Osteoblast (primary cell): Measurements from ENCODE around the gene FHL2. TPM values are rescaled to one million over a fixed set of nuclear protein-coding genes. Genes with fewer than 3 reads are reported as not detected.
A peak's percentile ranks its signal among the peaks of the same experiment; 100 is the strongest.

Experiments
- DNase-seq: peaks from one replicate; pipeline ENCODE4 v3.0.0; 2011; ENCODE audit warnings: low spot score, mixed read lengths; ENCODE audit not compliant: insufficient read length; ENCODE audit errors: missing footprints
- H2AFZ ChIP-seq: 2 replicates; pipeline ENCODE4 v1.6.0; 2011; ENCODE audit warnings: mild to moderate bottlenecking, low read length
- H3K27ac ChIP-seq: 2 replicates; pipeline ENCODE4 v1.5.1; 2011; ENCODE audit warnings: mild to moderate bottlenecking, low read depth, low read length, moderate library complexity
- H3K27me3 ChIP-seq: 2 replicates; pipeline ENCODE4 v1.6.0; 2012; ENCODE audit warnings: mild to moderate bottlenecking, control low read depth, inconsistent platforms, low read length, moderate library complexity; ENCODE audit not compliant: insufficient read depth
- H3K36me3 ChIP-seq: 2 replicates; pipeline ENCODE4 v1.5.1; 2011; ENCODE audit warnings: mild to moderate bottlenecking, low read length, control low read depth, moderate library complexity; ENCODE audit not compliant: insufficient read depth
- H3K4me1 ChIP-seq: 2 replicates; pipeline ENCODE4 v1.5.1; 2011; ENCODE audit warnings: mild to moderate bottlenecking, low read length, control low read depth, moderate library complexity; ENCODE audit not compliant: insufficient read depth
- H3K4me2 ChIP-seq: 2 replicates; pipeline ENCODE4 v1.6.0; 2011; ENCODE audit warnings: mild to moderate bottlenecking, low read length; ENCODE audit not compliant: insufficient read depth
- H3K4me3 ChIP-seq: fragments of 200-600 bp; sonication (generic); 3 replicates; pipeline ENCODE4 v1.5.1; 2012; ENCODE audit warnings: mild to moderate bottlenecking, low read length, inconsistent platforms; ENCODE audit not compliant: insufficient read depth
- H3K79me2 ChIP-seq: 2 replicates; pipeline ENCODE4 v1.6.0; 2012; ENCODE audit warnings: mild to moderate bottlenecking, low read length, control low read depth, inconsistent platforms; ENCODE audit not compliant: insufficient read depth
- H3K9me3 ChIP-seq: 2 replicates; pipeline ENCODE4 v1.5.1; 2011; ENCODE audit warnings: low read depth, low read length, control low read depth
- H4K20me1 ChIP-seq: 2 replicates; pipeline ENCODE4 v1.6.0; 2012; ENCODE audit warnings: mild to moderate bottlenecking, low read length, control low read depth; ENCODE audit not compliant: insufficient read depth
- total RNA-seq: library from RNA; depleted of rRNA; stranded (reverse); fragments of >200 nt; gene quantifications from 2 replicates; pipeline ENCODE4 v1.2.3, GENCODE V29; 2012
- TF ChIP-seq, protein P1 (sequence below): IDR thresholded peaks from 2 replicates; pipeline ENCODE4 v1.5.1; 2011; ENCODE audit warnings: mild to moderate bottlenecking, low read depth, low read length, moderate library complexity; ENCODE audit errors: extremely low read depth

FHL2 gene
- total RNA-seq, 1 donor: 566 TPM

- H3K4me2 ChIP-seq: peak overlapping the region; percentile 66
- H3K36me3 ChIP-seq: no peaks in the 10 kb centered on the region
- no peaks in the 10 kb centered on the region for H3K27me3 ChIP-seq
- peak overlapping the region; percentile 95 for H3K27ac ChIP-seq
- H4K20me1 ChIP-seq: peaks cover 3% of the 10 kb centered on the region
- H3K79me2 ChIP-seq: peaks cover 69% of the 10 kb centered on the region
- no peak for DNase-seq
- H2AFZ ChIP-seq: no peak overlapping the region
- peaks cover 71% of the 10 kb centered on the region for H3K4me1 ChIP-seq
- peak overlapping the region; percentile 31 for H3K4me3 ChIP-seq
- TF ChIP-seq, protein P1, sequence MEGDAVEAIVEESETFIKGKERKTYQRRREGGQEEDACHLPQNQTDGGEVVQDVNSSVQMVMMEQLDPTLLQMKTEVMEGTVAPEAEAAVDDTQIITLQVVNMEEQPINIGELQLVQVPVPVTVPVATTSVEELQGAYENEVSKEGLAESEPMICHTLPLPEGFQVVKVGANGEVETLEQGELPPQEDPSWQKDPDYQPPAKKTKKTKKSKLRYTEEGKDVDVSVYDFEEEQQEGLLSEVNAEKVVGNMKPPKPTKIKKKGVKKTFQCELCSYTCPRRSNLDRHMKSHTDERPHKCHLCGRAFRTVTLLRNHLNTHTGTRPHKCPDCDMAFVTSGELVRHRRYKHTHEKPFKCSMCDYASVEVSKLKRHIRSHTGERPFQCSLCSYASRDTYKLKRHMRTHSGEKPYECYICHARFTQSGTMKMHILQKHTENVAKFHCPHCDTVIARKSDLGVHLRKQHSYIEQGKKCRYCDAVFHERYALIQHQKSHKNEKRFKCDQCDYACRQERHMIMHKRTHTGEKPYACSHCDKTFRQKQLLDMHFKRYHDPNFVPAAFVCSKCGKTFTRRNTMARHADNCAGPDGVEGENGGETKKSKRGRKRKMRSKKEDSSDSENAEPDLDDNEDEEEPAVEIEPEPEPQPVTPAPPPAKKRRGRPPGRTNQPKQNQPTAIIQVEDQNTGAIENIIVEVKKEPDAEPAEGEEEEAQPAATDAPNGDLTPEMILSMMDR: no peak
- no peaks in the 10 kb centered on the region for H3K9me3 ChIP-seq
These were observed 73.4 kb downstream of the FHL2 start for GRCh38 chr2:105325389-105325963.

DNA sequence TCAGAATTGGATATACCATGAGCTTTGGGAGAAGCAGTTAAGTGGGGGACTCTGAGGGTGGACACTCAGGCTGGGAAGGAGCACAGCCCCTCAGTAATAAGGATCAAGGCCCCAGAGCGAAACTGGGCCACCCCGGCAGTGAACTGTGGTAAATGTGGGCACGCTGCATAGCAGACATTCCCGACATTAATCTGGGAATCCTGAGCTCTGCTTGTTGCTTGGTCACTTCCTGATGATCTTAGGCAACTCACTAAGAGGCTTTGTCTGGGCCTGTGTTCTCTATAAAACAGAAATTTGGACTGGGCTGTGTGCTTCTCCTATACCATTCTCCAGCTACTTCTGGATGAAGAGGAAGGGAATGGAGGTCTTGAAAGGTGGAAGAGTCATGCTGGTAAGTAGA lies 74.1 kb downstream of the FHL2 start:
- Histone ChIP-seq H3K4me1 (peaks cover 66% of the 10 kb centered on the region), H3K79me2 (peaks cover 70% of the 10 kb centered on the region), H3K9me3 (no peaks in the 10 kb centered on the region), H3K4me2 (peak overlapping the region; percentile 66), H3K36me3 (no peaks in the 10 kb centered on the region), H3K4me3 (peak overlapping the region; percentile 31), H3K27ac (peak overlapping the region; percentile 95), H4K20me1 (peaks cover 3% of the 10 kb centered on the region), H3K27me3 (no peaks in the 10 kb centered on the region), H2AFZ (peak overlapping the region; percentile 43)
- TF ChIP-seq, protein P1: no peak
- peak; percentile 89 for DNase-seq

DNA sequence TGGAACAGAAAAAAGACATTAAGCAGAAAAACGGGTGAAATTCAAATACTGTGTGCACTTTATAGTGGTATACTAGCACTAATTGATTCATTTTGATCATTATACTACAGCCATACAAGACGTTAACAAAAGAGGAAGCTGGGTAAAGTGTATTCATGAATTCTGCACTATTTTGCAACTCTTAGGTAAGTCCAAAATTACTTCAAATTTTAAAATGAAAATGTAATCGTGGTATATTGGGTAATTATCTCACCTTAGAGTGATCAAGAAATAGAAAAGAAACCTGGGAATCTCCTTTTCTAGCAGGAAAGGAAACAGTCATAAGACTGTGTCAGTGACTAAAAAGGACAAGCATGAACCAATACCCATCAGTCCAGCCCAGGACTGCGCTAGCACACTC lies 74.8 kb downstream of the FHL2 start:
- Histone ChIP-seq H3K4me2 (peak overlapping the region; percentile 66), H3K4me1 (peaks cover 65% of the 10 kb centered on the region)

DNA sequence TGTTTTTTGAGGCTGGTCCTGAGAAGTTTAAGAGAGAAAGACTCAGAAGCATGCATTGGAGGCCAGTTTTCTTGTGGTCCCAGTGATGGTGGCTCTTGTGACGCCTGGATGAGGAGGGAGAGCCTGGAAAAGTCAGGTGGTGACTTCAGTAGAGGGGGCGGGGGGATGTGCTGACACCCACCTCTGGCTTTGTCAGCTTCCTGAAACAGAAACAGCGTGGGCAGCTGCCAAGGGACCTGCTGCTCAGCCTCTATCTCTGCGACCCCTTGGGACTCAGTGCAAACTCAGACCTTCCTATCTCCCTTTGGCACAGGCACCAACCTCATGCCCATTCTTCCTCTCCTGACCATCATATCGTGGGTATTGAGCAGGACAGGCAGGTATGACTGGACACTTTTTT lies 75.7 kb downstream of the FHL2 start:
- H4K20me1 ChIP-seq: peaks cover 2% of the 10 kb centered on the region
- peaks cover 67% of the 10 kb centered on the region for H3K79me2 ChIP-seq
- H3K4me2 ChIP-seq: no peak overlapping the region
- H3K9me3 ChIP-seq: no peaks in the 10 kb centered on the region
- no peak overlapping the region for H2AFZ ChIP-seq
- H3K27ac ChIP-seq: peak overlapping the region; percentile 95
- H3K36me3 ChIP-seq: no peaks in the 10 kb centered on the region
- H3K4me1 ChIP-seq: peaks cover 55% of the 10 kb centered on the region
- H3K4me3 ChIP-seq: peak overlapping the region; percentile 2
- TF ChIP-seq, protein P1: no peak
- no peak for DNase-seq
- no peaks in the 10 kb centered on the region for H3K27me3 ChIP-seq

More for the DNA sequence above, 74.8 kb downstream of the FHL2 start:
- DNase-seq: no peak
- Histone ChIP-seq H2AFZ (no peak overlapping the region), H3K27me3 (no peaks in the 10 kb centered on the region), H3K9me3 (no peaks in the 10 kb centered on the region), H3K4me3 (no peak overlapping the region), H3K27ac (peak overlapping the region; percentile 95), H3K79me2 (peaks cover 68% of the 10 kb centered on the region), H3K36me3 (no peaks in the 10 kb centered on the region), H4K20me1 (peaks cover 3% of the 10 kb centered on the region)
- TF ChIP-seq, protein P1: no peak
